Activated CD4-positive, CD25-positive, alpha-beta regulatory T cell treated with anti-CD3 and anti-CD28 coated beads, Interleukin-2, amount 50 U/mL, for 16 hours (primary cell): ENCODE data around the gene SSR2.
"Not testable (repeated sequence)": the region's sequence is repeated elsewhere in the genome, so short reads cannot be mapped to it uniquely, and the experiment has no call there.

Experiments used
- DNase-seq: peaks from one replicate; pipeline ENCODE4 v3.0.0-alpha.2; 2020; ENCODE audit warnings: low read depth, low spot score

SSR2 gene

DNA sequence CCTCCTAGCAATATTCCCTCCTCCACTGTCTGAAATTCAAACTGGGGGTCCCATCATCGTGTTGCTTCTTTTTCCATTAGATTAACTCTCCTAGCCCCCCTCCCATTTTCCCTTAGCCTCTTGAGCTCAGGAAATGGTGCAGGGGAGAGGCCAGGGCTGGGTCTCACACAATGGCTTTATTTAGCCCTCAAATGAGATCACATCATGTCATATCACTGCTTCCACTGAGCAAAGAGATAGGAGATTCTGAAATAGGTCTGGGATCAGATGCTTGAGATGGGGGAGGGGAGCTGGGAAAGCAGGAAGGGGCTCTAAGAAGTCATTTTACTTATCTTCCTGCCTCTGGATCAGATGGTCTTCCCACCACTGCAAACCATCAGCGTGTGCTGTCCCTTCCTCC lies 24.6 kb downstream of the SSR2 start:
- DNase-seq = no peak

- DNase-seq = no peak
Observed at GRCh38 chr1:155993595-155993994, 27.2 kb downstream of the SSR2 start.

- DNase-seq = no peak
Observed at GRCh38 chr1:155990005-155990739, 30.6 kb downstream of the SSR2 start.

GRCh38 chr1:155989242-155990004 lies 31.3 kb downstream of the SSR2 start:
- DNase-seq = peak; percentile 51

- DNase-seq = not testable (repeated sequence)
Observed at GRCh38 chr1:155984903-155985645, 35.7 kb downstream of the SSR2 start.

- no peak for DNase-seq
Observed at GRCh38 chr1:155984341-155984740, 36.4 kb downstream of the SSR2 start.

GRCh38 chr1:155983191-155984024 lies 37.3 kb downstream of the SSR2 start:
- DNase-seq = no peak

DNA sequence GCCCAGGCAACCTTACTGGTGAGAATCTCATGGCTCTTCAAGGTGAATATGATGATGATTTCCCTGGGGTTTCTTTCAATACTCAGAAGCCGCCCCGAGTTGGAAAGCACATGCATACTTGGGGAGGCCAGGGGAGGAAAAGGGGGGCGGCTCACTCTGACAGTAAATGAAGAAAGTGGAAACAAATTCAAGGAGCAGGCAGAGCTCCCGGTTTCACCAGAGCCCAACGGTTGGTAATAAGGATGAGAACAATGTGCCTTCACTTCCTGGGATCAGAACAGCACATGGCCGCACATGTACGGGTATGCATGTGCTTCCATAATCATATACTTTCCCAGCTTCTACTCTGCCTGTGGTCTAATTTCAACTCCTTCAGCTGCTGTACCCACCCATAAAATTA lies 38.6 kb downstream of the SSR2 start:
- DNase-seq = no peak

- DNase-seq = no peak
Observed at GRCh38 chr1:155981266-155982088, 39.3 kb downstream of the SSR2 start.

DNA sequence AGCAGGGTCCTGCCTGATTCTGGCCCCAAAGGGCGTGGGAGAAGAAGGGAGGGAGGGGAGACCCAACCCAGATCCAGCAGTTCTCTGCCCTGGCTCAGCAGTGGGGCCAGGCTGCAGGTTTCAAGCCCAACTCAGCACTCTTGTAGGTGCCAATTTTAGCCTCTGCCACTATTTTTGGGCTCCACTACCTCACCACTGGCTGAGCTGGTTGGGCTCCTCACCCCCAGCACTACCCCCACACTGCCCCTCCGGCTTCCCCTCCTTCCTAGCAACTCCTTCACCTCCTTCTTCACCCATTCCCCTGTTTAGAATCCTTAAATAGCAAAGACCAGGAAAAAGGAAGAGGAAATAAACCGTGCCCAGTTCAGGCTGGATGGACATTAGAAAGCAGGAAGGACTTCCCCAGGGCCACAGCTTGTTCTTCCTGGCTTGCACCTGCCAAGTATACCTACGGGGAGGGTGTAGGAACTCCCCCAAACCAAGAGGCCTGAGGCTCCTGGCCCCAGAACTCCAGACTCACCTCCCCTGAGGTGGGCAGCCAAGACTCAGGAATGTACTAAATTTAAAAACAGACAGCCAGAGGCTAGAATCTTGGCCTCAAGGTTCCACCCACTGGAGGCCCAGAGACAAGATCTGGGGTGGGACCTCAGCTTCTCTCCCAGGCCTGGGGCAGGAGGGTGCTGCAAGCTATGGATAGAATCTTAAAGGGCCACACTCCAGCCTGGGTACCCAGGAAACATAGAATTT lies 41.0 kb downstream of the SSR2 start:
- DNase-seq = no peak

DNA sequence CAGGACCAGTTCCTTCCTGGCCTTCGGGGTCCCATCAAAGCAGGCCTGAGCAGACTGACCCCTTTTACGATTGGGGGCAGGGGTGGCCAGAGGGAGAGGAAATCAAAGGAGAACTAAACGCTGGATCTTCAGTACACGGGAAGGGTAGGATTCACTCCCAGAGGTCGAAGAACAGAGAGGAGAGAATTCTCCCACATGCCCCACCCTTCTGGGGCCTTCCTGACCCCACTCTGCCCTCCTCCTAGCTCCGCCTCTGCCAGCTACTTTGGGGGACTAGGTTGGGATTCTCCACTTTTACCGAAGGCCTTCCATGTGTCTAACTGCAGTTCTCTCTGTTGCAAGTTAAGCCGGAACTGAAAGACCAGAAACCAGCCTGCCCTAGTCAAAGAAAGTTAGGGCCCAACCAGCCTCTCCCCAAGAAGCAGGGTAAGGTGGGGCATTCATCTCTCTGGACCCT lies 41.8 kb downstream of the SSR2 start:
- DNase-seq = no peak

DNA sequence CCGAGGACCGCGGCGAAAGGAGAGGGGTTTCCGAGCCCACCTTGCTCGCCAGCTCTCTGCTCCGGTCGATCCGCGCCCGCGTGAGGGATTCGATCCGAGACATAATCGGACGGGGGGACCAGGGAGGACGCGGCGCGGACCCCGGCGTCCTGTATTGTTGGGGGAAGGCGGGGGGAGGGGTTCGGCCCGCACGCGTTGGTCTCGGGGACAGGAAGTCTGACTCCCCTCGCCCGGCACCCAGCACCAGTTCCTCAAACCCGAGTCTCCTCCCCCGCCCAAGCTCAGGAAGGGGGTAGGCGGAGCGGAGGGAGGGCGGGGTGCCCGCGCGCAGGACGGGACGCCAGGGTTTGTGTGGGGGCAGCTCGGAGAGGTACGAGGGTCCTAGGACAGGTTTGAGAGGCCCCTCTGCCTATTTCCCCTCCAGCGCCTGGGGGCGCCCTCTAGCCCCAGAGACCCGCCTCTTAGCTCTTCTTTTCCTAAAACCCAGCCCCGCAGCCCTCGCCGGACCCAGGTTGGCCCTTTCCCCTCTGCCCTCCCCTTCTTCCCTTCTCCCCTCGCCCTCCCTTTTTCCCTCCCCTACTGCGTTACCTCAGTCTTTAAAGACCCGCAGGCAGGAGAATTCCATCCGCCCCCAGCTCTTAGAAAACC lies 42.3 kb downstream of the SSR2 start, which contains the start of gene ARHGEF2:
Gene ARHGEF2, minus strand, starts transcription at position 223 of the 648 bp plus-strand sequence. Its CDS starts 120 bp downstream, at position 103.
- peak; percentile 44 for DNase-seq

DNA sequence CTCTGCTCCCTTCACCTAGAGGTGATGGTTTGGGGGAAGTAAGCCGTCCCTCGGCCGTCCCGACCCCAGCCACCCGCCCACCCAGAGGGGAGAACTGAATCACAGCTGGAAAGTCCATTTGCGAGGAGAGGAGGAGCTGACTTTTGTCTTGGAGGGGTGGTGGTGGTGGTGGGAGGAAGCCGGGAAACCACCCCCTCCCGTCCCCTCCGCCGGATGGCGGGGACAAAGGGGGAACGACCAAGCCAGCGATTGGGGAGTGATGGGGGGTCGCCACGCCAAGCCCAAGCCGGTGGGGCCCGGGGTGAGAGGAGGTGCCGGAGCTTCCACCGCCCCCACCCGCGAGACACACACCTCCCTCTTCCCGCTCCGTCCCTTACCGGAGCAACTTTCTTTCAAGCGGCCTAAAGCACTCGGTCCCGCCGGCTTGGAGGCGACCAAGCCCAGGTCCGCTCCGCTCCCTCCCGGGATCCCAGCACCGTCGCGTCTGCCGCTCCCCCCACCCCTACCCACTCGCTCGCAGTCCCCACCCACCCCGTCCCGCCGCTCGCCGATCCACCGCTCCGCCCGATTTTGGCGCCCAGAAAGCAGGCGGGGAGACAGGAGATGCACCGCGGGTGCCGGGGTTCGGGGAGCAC lies 42.9 kb downstream of the SSR2 start:
- DNase-seq = no peak

- no peak for DNase-seq
Observed at GRCh38 chr1:155976913-155977689, 43.6 kb downstream of the SSR2 start.

- DNase-seq = no peak
Observed at GRCh38 chr1:155976062-155976912, 44.5 kb downstream of the SSR2 start.

- no peak for DNase-seq
Observed at GRCh38 chr1:155975375-155976061, 45.2 kb downstream of the SSR2 start.
